ENCODE results near the gene PDE8B. TPM values are rescaled to one million over a fixed set of nuclear protein-coding genes. Genes with fewer than 3 reads are reported as not detected.

PDE8B gene
- total RNA-seq, 1 experiment from 2014 or later, result 0.07 TPM

GRCh38 chr5:77353251-77353650 is 142.8 kb downstream of the PDE8B start:
- Histone ChIP-seq H3K79me2 (ENCODE audit: insufficient read depth, low read length) (no peaks in the 10 kb centered on the region), H3T11ph (ENCODE audit: low read length) (no peak overlapping the region), H3K4me1 (ENCODE audit: insufficient read depth, low read length) (no peaks in the 10 kb centered on the region), H4K8ac (replicated peaks; ENCODE audit: insufficient read length, low read depth, low read length) (no peak overlapping the region), H3K14ac (ENCODE audit: insufficient read depth, low read length) (no peak overlapping the region), H2BK120ac (ENCODE audit: low read depth, low read length, poor library complexity, severe bottlenecking) (no peak overlapping the region), H3K27me3 (ENCODE audit: insufficient read depth, low read length) (no peaks in the 10 kb centered on the region), H2BK12ac (ENCODE audit: insufficient read length, low read depth, low read length) (no peak overlapping the region), H2BK20ac (ENCODE audit: low read depth, low read length, poor library complexity, severe bottlenecking) (no peak overlapping the region), H2BK15ac (ENCODE audit: low read depth, low read length) (no peak overlapping the region), H4K91ac (ENCODE audit: insufficient read length, low read depth, low read length) (no peak overlapping the region), H3K9ac (ENCODE audit: extremely low read depth, insufficient read length, low read length) (no peak overlapping the region), H3K23me2 (ENCODE audit: insufficient read length, low read depth, low read length, poor library complexity, severe bottlenecking) (no peaks in the 10 kb centered on the region), H2AFZ (ENCODE audit: low read length) (no peak overlapping the region), H2AK5ac (ENCODE audit: insufficient read length, low read length) (no peak overlapping the region), H3K79me1 (ENCODE audit: insufficient read depth, low read depth, low read length, poor library complexity, severe bottlenecking) (no peaks in the 10 kb centered on the region), H3K56ac (ENCODE audit: insufficient read length, low read depth, low read length) (no peak overlapping the region), H3K9me3 (ENCODE audit: control insufficient read depth, low read depth, low read length) (no peaks in the 10 kb centered on the region), H3K27ac (ENCODE audit: insufficient read length, low read depth, low read length) (no peak overlapping the region), H3K4me2 (ENCODE audit: insufficient read depth, insufficient read length, low read length) (no peak overlapping the region), H3K4ac (ENCODE audit: low read depth, low read length) (no peak overlapping the region), H3K23ac (ENCODE audit: insufficient read length, low read depth, low read length) (no peak overlapping the region), H4K5ac (ENCODE audit: insufficient read length, low read depth, low read length) (no peak overlapping the region), H3K18ac (ENCODE audit: insufficient read length, low read depth, low read length) (no peak overlapping the region), H4K20me1 (ENCODE audit: control insufficient read depth, insufficient read depth, insufficient read length) (no peaks in the 10 kb centered on the region), H2BK5ac (ENCODE audit: insufficient read length, low read length) (no peak overlapping the region)
- H3K27ac Mint-ChIP-seq, result no peak overlapping the region
- H3K36me3 Mint-ChIP-seq (ENCODE audit: insufficient read depth in 1 of 3, low read depth in 3 of 3), result no peaks in the 10 kb centered on the region
- DNase-seq, result no peak
- no peaks in the 10 kb centered on the region for H3K27me3 Mint-ChIP-seq (ENCODE audit: low read depth)
- H3K9me3 Mint-ChIP-seq, result no peaks in the 10 kb centered on the region
- H3K4me3 Mint-ChIP-seq, result no peak overlapping the region
- TF ChIP-seq, protein P1, sequence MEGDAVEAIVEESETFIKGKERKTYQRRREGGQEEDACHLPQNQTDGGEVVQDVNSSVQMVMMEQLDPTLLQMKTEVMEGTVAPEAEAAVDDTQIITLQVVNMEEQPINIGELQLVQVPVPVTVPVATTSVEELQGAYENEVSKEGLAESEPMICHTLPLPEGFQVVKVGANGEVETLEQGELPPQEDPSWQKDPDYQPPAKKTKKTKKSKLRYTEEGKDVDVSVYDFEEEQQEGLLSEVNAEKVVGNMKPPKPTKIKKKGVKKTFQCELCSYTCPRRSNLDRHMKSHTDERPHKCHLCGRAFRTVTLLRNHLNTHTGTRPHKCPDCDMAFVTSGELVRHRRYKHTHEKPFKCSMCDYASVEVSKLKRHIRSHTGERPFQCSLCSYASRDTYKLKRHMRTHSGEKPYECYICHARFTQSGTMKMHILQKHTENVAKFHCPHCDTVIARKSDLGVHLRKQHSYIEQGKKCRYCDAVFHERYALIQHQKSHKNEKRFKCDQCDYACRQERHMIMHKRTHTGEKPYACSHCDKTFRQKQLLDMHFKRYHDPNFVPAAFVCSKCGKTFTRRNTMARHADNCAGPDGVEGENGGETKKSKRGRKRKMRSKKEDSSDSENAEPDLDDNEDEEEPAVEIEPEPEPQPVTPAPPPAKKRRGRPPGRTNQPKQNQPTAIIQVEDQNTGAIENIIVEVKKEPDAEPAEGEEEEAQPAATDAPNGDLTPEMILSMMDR (conservative IDR thresholded peaks at IDR 0.05), result no peak
- H3K4me1 Mint-ChIP-seq, result peaks cover 0 to 4% of the 10 kb centered on the region in 2 experiments; a peak in 2 of 4 replicates
- no CpG with 5 or more reads among the region's 4 CpGs for WGBS (ENCODE audit: extremely low coverage, insufficient read length, low lambda C conversion rate)
